ENCODE data around the gene GRAMD1A.
A peak's percentile ranks its signal among the peaks of the same experiment; 100 is the strongest.
"Not testable (repeated sequence)": the region's sequence is repeated elsewhere in the genome, so short reads cannot be mapped to it uniquely, and the experiment has no call there.

The GRAMD1A gene

GRCh38 chr19:34998777-34999497 is 1.2 kb upstream of the GRAMD1A start:
- peak overlapping the region; percentile 62 to 93 (median 83) for H3K4me3 ChIP-seq
- H3K27ac ChIP-seq: peak overlapping the region; percentile 84 to 100 (median 96)

GRCh38 chr19:35000338-35000646 is 169 bp downstream of the GRAMD1A start:
- H3K4me3 ChIP-seq: peak overlapping the region; percentile 62 to 93 (median 83)
- peak overlapping the region; percentile 84 to 100 (median 96) for H3K27ac ChIP-seq

DNA sequence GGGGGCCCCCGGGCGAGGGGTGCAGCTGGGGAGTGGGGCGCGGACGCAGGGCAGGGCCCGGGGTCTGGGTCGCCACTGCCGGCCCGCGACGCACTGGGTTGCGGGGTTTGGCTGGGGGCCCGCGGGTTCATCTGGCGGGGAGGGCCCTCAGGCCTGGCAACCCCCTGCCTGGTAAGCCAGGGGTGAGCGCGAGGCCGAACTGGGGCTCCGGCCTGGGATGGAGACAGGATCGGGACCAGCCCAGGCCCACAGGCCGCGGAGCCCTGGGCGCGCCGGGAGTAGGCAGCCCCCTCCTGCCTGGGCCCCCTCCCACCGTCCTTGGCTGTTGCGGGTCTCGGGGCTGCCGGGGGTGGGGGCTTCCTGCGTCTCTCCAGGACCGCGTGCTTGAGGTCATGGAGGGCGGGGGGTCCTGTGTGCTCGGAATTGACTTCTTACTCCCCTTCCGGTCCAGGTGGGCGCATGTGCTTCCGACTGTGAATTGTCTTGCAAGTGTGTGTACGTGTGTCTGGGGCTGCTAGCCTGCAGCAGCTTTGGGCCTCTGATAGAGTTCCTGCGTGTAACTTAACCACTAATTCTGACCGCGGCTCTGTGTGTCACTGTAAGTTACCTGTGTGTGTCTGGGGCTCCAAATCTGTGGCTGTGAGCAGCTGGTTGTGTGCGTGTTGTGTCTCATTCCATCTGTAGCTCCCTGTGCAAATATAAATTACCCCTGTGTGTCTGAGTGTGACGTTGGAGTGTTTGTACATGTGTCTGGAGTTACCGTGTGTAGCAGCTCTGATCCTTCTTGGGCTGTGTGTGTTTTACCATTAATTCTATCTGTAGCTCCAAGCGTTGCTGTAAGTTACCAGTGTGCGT is 751 bp downstream of the GRAMD1A start:
- H3K27ac ChIP-seq: peak overlapping the region; percentile 84 to 100 (median 96)
- H3K4me3 ChIP-seq: peak overlapping the region; percentile 62 to 93 (median 83)

- H3K4me3 ChIP-seq: peak overlapping the region in 2 of 7 experiments; percentile 86 to 92
- H3K27ac ChIP-seq: peak overlapping the region in 10 of 21 experiments; percentile 94 to 100 (median 98)
Observed at GRCh38 chr19:35002037-35002535, 2.0 kb downstream of the GRAMD1A start.

- Histone ChIP-seq H3K4me3 (no peak overlapping the region), H3K27ac (peak overlapping the region in 3 of 21 experiments; percentile 14 to 38 (median 34))
Observed at GRCh38 chr19:35004517-35005255, 4.6 kb downstream of the GRAMD1A start.

DNA sequence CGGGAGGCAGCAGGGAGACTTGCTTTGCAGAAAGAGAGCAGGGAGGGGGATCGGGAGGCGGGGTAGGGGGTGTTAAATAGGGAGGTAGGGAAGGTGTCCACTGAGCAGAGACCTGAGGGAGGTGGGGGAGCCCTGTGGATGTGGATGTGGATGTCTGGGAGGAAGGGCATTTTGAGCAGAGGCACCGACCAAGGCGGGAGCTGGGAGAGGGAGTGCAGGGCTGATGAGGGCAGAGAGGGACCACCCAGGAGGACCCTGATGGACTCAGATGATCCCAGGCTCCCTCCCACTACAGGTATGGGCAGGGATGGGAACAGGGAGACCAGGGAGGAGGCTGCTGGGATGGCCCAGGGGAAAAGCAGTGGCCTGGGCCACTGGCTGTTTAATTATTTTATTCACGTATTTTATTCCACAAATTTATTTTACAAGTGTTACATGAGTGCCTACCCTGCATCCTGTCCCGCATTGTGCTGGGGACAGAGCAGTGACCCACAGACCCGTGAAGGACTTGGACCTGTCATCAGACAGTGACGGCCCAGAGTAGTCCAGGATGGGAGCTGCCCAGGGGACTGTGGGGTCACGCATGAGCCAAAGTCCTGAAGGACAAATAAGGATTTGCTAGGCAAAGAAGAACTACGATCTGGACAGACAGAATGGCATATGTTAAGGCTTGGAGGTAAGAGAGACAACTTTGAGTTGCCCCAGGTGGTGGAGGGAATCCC is 5.3 kb downstream of the GRAMD1A start:
- Histone ChIP-seq H3K27ac (peak overlapping the region in 8 of 21 experiments; percentile 9 to 49 (median 36)), H3K4me3 (no peak overlapping the region)

GRCh38 chr19:35006007-35006341 is 5.9 kb downstream of the GRAMD1A start:
- H3K4me3 ChIP-seq: not testable (repeated sequence)
- peak overlapping the region in 9 of 21 experiments; percentile 12 to 49 (median 38) for H3K27ac ChIP-seq

DNA sequence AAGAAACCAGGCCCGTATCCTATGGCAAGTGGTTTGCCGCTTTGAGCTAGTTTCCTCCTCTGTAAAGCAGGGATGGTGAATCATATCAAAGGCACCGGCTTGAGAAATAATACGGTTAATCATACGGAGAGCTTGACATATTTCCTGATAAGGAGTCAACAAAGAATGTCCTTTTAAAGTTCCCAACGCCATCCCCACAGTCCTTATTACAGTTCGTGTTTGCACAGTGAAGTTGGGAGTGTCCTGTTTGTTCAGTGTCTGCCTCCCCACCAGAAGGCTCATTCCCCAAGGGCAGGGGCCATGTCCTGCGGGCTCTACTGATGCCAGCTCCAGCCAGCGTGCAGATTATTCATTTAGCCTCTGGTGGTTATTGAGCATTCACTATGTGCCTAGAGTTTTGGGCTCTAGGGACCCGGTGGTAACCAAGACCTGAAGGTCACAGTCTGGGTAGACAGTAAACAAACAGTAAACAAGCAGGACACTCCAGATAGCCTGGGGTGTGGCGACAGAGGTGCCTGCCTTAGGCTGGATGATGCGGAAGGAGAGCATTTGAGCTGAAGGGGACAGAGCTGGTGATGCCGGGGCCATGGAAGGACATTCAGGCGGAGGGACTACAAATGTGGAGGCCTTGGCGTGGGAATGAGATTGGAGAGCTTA is 6.3 kb downstream of the GRAMD1A start:
- H3K27ac ChIP-seq: peak overlapping the region in 11 of 21 experiments; percentile 5 to 59 (median 38)
- no peak overlapping the region for H3K4me3 ChIP-seq

DNA sequence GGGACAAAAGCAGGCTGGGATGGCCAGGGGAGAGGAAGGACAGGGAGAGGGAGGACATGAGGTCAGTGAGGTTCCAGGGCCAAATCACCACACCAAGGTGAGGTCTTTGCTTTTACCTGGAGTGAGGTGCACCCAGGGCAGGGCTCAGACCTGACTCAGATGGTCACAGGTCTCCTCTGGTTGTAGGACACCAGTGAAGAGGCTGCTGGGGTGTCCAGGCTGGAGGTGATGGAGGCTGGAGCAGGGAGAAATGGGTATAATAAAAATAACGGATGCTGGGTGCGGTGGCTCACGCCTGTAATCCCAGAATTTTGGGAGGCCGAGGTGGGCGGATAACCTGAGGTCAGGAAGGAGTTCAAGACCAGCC is 6.9 kb downstream of the GRAMD1A start:
- Histone ChIP-seq H3K4me3 (no peak overlapping the region), H3K27ac (peak overlapping the region in 8 of 21 experiments; percentile 5 to 59 (median 26))

DNA sequence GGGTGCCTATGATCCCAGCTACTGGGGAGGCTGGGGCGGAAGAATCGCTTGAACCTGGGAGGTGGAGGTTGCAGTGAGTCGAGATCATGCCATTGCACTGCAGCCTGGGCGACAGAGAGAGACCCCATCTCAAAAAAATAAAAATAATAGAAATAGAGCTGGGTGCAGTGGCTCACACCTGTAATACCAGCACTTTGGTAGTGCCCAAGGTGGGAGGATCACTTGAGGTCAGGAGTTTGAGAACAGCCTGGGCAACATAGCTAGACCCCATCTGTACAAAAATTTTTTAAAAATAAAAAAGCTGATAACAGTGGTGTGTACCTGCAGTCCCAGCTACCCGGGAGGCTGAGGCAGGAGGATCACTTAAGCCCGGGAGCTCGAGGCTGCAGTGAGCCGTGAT is 7.3 kb downstream of the GRAMD1A start:
- not testable (repeated sequence) for H3K4me3 ChIP-seq, H3K27ac ChIP-seq

- H3K27ac ChIP-seq: peak overlapping the region in 7 of 21 experiments; percentile 3 to 74 (median 10)
- H3K4me3 ChIP-seq: no peak overlapping the region
Observed at GRCh38 chr19:35008891-35009341, 8.8 kb downstream of the GRAMD1A start.

DNA sequence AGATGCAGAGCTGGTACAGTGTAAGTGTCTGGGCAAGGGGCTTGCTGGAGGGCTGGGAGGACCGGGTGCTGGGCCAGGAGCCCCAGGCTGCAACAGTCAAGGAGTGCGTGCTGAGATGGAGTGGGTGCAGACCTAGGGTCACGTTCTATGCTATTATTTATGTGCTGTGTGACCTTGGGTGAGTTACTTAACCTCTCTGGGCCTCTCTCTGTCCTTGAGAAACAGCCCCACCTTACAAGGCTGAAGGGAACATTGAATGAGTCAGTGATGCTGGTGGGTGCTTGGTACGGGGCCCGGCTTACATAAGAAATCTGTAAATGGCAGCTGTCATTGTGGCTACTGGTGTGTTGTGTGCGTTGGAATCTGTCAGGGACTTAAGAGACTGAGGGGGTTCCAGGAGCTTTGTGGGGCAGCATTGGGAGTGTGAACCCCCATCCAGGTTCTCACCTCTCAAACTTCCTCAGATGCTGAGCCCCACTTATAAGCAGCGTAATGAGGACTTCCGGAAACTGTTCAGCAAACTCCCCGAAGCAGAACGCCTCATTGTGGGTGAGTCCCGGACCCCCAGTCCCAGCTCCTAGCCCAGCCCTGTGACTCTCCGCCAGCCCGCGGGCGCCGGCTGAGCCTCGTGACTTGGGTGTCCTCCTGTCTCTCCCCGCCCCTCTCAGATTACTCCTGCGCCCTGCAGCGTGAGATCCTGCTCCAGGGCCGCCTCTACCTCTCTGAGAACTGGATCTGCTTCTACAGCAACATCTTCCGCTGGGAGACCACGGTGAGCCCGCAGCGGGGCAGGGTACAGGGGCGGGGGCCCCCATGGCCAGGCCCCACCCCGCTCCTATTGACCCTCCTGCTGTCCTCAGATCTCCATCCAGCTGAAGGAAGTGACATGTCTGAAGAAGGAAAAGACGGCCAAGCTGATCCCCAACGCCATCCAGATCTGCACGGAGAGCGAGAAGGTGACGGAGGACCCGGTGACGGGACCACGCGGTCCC is 9.6 kb downstream of the GRAMD1A start:
- peak overlapping the region in 4 of 21 experiments; percentile 10 to 74 (median 19) for H3K27ac ChIP-seq
- no peak overlapping the region for H3K4me3 ChIP-seq

GRCh38 chr19:35011091-35011689 is 11.1 kb downstream of the GRAMD1A start:
- no peak overlapping the region for H3K4me3 ChIP-seq
- peak overlapping the region in 15 of 21 experiments; percentile 2 to 87 (median 51) for H3K27ac ChIP-seq

DNA sequence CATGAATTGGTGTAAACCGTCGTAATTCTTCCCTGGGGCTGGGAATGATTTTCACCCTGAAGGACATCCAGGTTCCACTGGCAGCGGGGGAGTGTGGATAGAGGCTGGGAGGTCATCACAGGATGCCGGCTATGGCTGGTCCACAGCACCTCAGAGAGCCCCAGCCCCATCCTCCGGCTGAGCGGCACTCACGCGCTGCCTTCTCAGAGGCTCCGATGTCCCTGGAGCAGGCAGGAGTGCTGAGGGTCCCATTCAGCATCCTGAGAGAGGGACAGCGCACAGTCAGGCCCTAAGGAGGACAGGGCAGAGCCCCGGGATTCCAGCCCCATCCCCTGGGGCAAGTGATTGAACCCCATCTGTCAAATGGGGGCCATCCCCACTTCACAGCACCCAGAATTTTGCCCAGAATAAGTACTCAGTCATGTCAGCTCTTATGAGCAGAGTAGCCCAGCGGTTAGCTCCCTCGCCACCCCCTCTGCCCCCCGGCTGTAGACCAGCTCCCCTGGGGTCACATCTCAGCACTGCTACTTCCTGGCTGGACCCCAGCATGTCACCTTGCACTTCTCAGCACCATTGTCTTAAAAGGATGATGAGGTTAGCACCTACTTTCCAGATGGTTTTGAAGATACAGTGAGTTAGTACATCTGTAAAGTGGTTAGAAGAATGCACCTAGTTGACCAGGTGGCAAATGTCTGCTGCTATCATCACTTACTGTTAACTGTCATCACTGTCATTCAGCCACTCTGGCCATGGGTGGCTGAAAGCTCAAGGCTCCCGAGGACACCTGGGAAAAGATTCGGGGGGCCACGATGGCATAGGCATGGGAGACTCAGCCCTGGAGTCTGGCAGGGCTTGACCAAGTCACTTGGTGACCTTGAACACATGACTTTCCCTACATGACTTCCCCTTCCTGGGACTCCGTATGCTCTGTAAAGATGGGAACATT is 11.9 kb downstream of the GRAMD1A start:
- Histone ChIP-seq H3K4me3 (no peak overlapping the region), H3K27ac (peak overlapping the region in 16 of 21 experiments; percentile 2 to 87 (median 49))

GRCh38 chr19:35013041-35013819 is 13.1 kb downstream of the GRAMD1A start:
- Histone ChIP-seq H3K27ac (peak overlapping the region in 12 of 21 experiments; percentile 5 to 87 (median 64)), H3K4me3 (no peak overlapping the region)

Measured in skin epidermis (tissue), 12 donors.